Limb (tissue), 2 donors: ENCODE data around the gene KLHDC1.
A peak's percentile ranks its signal among the peaks of the same experiment; 100 is the strongest.
"Not testable (repeated sequence)": the region's sequence is repeated elsewhere in the genome, so short reads cannot be mapped to it uniquely, and the experiment has no call there.

ENCODE experiments used
- DNase-seq, 2 donors: peaks; one replicate each; pipeline ENCODE4 v3.0.0-alpha.2; 2016; ENCODE audit errors: extremely low spot score in 2 of 2

KLHDC1 gene

GRCh38 chr14:49721733-49722435 lies 29.0 kb downstream of the KLHDC1 start:
- DNase-seq: not testable (repeated sequence)

GRCh38 chr14:49727171-49727570 lies 34.3 kb downstream of the KLHDC1 start:
- DNase-seq: no peak

- no peak for DNase-seq
These were observed 40.0 kb downstream of the KLHDC1 start for GRCh38 chr14:49732896-49733295.

GRCh38 chr14:49733836-49734235 lies 40.9 kb downstream of the KLHDC1 start:
- DNase-seq: no peak

- not testable (repeated sequence) for DNase-seq
These were observed 42.7 kb downstream of the KLHDC1 start for GRCh38 chr14:49735669-49736068.

GRCh38 chr14:49745191-49745590 lies 52.3 kb downstream of the KLHDC1 start:
- DNase-seq: no peak

- not testable (repeated sequence) for DNase-seq
These were observed 53.6 kb downstream of the KLHDC1 start for GRCh38 chr14:49746476-49746875.

- no peak for DNase-seq
These were observed 61.7 kb downstream of the KLHDC1 start for GRCh38 chr14:49754570-49755097.

- no peak for DNase-seq
These were observed 62.5 kb downstream of the KLHDC1 start for GRCh38 chr14:49755378-49755777.

- DNase-seq: no peak
These were observed 69.1 kb downstream of the KLHDC1 start for GRCh38 chr14:49761839-49762551.

- no peak for DNase-seq
These were observed 73.9 kb downstream of the KLHDC1 start for GRCh38 chr14:49766839-49767238.

GRCh38 chr14:49767270-49767570 lies 74.3 kb downstream of the KLHDC1 start:
- no peak for DNase-seq

GRCh38 chr14:49767571-49768300 lies 74.8 kb downstream of the KLHDC1 start, which contains the start of gene KLHDC2:
KLHDC2 (plus strand) TSS chr14:49768153; CDS start chr14:49768469, 316 bp downstream.
- peak; percentile 87 to 92 for DNase-seq

- DNase-seq: peak; percentile 7 to 56
These were observed 75.6 kb downstream of the KLHDC1 start for GRCh38 chr14:49768301-49769121.

GRCh38 chr14:49769171-49769570 lies 76.3 kb downstream of the KLHDC1 start:
- no peak for DNase-seq

GRCh38 chr14:49769581-49770211 lies 76.8 kb downstream of the KLHDC1 start:
- no peak for DNase-seq

- DNase-seq: no peak
These were observed 77.4 kb downstream of the KLHDC1 start for GRCh38 chr14:49770212-49770817.

- not testable (repeated sequence) for DNase-seq
These were observed 78.8 kb downstream of the KLHDC1 start for GRCh38 chr14:49771691-49772090.

- no peak for DNase-seq
These were observed 81.2 kb downstream of the KLHDC1 start for GRCh38 chr14:49774106-49774505.

- no peak for DNase-seq
These were observed 85.5 kb downstream of the KLHDC1 start for GRCh38 chr14:49778421-49778820.
